B cell (primary cell): ENCODE results near the gene SYNJ2. TPM values are rescaled to one million over a fixed set of nuclear protein-coding genes. Genes with fewer than 3 reads are reported as not detected.

Source experiments
- ATAC-seq: fragments of 200-7000 bp; cut with Tn5 transposase; one replicate; pipeline ENCODE4 v1.10.0; 2021; ENCODE audit warnings: low read depth, mild to moderate bottlenecking, moderate number of reproducible peaks, moderate library complexity
- CTCF ChIA-PET: fragments of 350-600 bp; sonication (Branson Sonifier 250); formaldehyde crosslinking; loops from one replicate; lab custom pipeline; 2021; ENCODE audit warnings: antibody characterized with exemption, inconsistent platforms; lab: Charles Lee
- POLR2A ChIA-PET: fragments of 350-600 bp; sonication (Branson Sonifier 250); formaldehyde crosslinking; loops from one replicate; lab custom pipeline; 2021; ENCODE audit warnings: antibody characterized with exemption; lab: Charles Lee
- DNase-seq: peaks from one replicate; pipeline ENCODE4 v3.0.0; 2013
- H2AFZ ChIP-seq: 2 replicates; pipeline ENCODE4 v1.6.1; 2012; ENCODE audit warnings: mild to moderate bottlenecking, low read depth, low read length; ENCODE audit not compliant: insufficient read depth, poor library complexity, severe bottlenecking
- H3K27ac ChIP-seq, 2 donors: 1 replicate in 1 of 2; 2 replicates in 1 of 2; pipeline ENCODE4 v1.5.1; 2012 to 2013; ENCODE audit warnings: low read length in 2 of 2, mild to moderate bottlenecking in 2 of 2, moderate library complexity in 1 of 2
- H3K27me3 ChIP-seq, 4 experiments: fragments of 200-600 bp in 1 of 4; sonication (generic) in 1 of 4; replicated peaks in 1 of 4; 1 replicate in 2 of 4; 2 replicates in 2 of 4; pipeline versions ENCODE4 v1.6.1 to v1.7.0; 2013 to 2016; ENCODE audit warnings: low read length in 3 of 4, mild to moderate bottlenecking in 2 of 4, mixed read lengths in 1 of 4, moderate library complexity in 1 of 4; ENCODE audit not compliant: insufficient read depth in 4 of 4, control insufficient read depth in 3 of 4; ENCODE audit errors: control extremely low read depth in 1 of 4
- H3K36me3 ChIP-seq, 2 experiments: replicated peaks in 1 of 2; 1 replicate in 1 of 2; 2 replicates in 1 of 2; pipeline versions ENCODE4 v1.6.1 to v1.7.1; 2013; ENCODE audit warnings: low read length in 1 of 2; ENCODE audit not compliant: insufficient read depth in 2 of 2, control insufficient read depth in 1 of 2; ENCODE audit errors: control extremely low read depth in 1 of 2, extremely low read depth in 1 of 2
- H3K4me1 ChIP-seq, 2 donors: fragments of 200-600 bp in 1 of 2; sonication (generic) in 1 of 2; 1 replicate in 1 of 2; 2 replicates in 1 of 2; pipeline versions ENCODE4 v1.5.1 to v1.6.1; 2013 to 2017; ENCODE audit warnings: low read length in 2 of 2; ENCODE audit not compliant: control insufficient read depth in 2 of 2, insufficient read depth in 2 of 2
- H3K4me2 ChIP-seq: replicated peaks from 2 replicates; pipeline ENCODE3; 2012; ENCODE audit warnings: mild to moderate bottlenecking, low read depth, low read length; ENCODE audit not compliant: poor library complexity, severe bottlenecking
- H3K4me3 ChIP-seq, 5 experiments: fragments of 200-600 bp in 1 of 5; sonication (generic) in 1 of 5; 1 replicate in 3 of 5; 2 replicates in 2 of 5; pipeline versions ENCODE4 v1.5.1 to v1.7.0; 2011 to 2016; ENCODE audit warnings: low read length in 4 of 5, mild to moderate bottlenecking in 4 of 5, low read depth in 2 of 5, control low read depth in 1 of 5, moderate library complexity in 1 of 5; ENCODE audit not compliant: insufficient read depth in 1 of 5; ENCODE audit errors: control extremely low read depth in 1 of 5, extremely low read depth in 1 of 5
- H3K79me2 ChIP-seq: fragments of 200-600 bp; sonication (generic); one replicate; pipeline ENCODE4 v1.6.0; 2016; ENCODE audit warnings: low read length; ENCODE audit not compliant: control insufficient read depth, insufficient read depth
- H3K9ac ChIP-seq: fragments of 200-600 bp; sonication (generic); 2 replicates; pipeline ENCODE4 v1.6.1; 2017; ENCODE audit warnings: mild to moderate bottlenecking, low read length, moderate library complexity
- H3K9me3 ChIP-seq, 3 donors: one replicate each; pipeline versions ENCODE4 v1.6.1 to v1.7.1; 2013; ENCODE audit warnings: low read length in 2 of 3; ENCODE audit not compliant: control insufficient read depth in 2 of 3, insufficient read depth in 1 of 3; ENCODE audit errors: control extremely low read depth in 1 of 3
- H4K20me1 ChIP-seq: 2 replicates; pipeline ENCODE4 v1.6.0; 2012; ENCODE audit warnings: mild to moderate bottlenecking, low read length; ENCODE audit not compliant: insufficient read depth, control insufficient read depth, poor library complexity, severe bottlenecking
- H3K27ac Mint-ChIP-seq: one replicate; pipeline ENCODE4 v1.8.0; 2021; ENCODE audit warnings: mixed read lengths
- H3K27me3 Mint-ChIP-seq: one replicate; pipeline ENCODE4 v1.8.0; 2021; ENCODE audit warnings: mixed read lengths
- H3K4me1 Mint-ChIP-seq: one replicate; pipeline ENCODE4 v1.8.0; 2021; ENCODE audit warnings: mixed read lengths
- H3K4me3 Mint-ChIP-seq: one replicate; pipeline ENCODE4 v1.8.0; 2021; ENCODE audit warnings: mixed read lengths
- H3K9me3 Mint-ChIP-seq: one replicate; pipeline ENCODE4 v1.8.0; 2022; ENCODE audit warnings: mixed read lengths; ENCODE audit not compliant: insufficient read depth
- CTCF ChIP-seq: fragments of 200-600 bp; IDR thresholded peaks from one replicate; pipeline ENCODE4 v1.8.0; 2022; ENCODE audit warnings: antibody characterized with exemption, mild to moderate bottlenecking
- EZH2 ChIP-seq: IDR thresholded peaks from 2 replicates; pipeline ENCODE4 v1.6.1; 2012; ENCODE audit warnings: borderline replicate concordance, low read depth, mild to moderate bottlenecking, moderate library complexity, low read length; ENCODE audit not compliant: insufficient read depth, poor library complexity, severe bottlenecking
- WGBS: methylation state at CpG from one replicate; pipeline ENCODE4 v1.1.5; 2013; ENCODE audit warnings: missing lambda C conversion rate; ENCODE audit not compliant: insufficient coverage; 5-methylcytosine and 5-hydroxymethylcytosine counted together
- intact Hi-C: fragments of 100-400 bp; cut with micrococcal nuclease; formaldehyde crosslinking; loops from one replicate; pipeline ENCODE4 v1.10.0; 2022
- polyA plus RNA-seq: library from polyadenylated mRNA; depleted of rRNA; stranded (reverse); fragments of >200 nt; gene quantifications from 2 replicates; pipeline ENCODE4 v1.2.3, GENCODE V29; 2012
- total RNA-seq, 2 donors: library from RNA; stranded (reverse); fragments of 120-200 nt in 1 of 2; gene quantifications; 1 replicate in 1 of 2; 2 replicates in 1 of 2; pipeline versions ENCODE4 v1.2.3 to v1.2.4, GENCODE V29; 2013 to 2022

Gene SYNJ2
- total and polyA plus RNA-seq, 2 donors (not counting 1 experiment from before 2014, with no cell fraction given): 5.2 to 11.4 TPM

DNA sequence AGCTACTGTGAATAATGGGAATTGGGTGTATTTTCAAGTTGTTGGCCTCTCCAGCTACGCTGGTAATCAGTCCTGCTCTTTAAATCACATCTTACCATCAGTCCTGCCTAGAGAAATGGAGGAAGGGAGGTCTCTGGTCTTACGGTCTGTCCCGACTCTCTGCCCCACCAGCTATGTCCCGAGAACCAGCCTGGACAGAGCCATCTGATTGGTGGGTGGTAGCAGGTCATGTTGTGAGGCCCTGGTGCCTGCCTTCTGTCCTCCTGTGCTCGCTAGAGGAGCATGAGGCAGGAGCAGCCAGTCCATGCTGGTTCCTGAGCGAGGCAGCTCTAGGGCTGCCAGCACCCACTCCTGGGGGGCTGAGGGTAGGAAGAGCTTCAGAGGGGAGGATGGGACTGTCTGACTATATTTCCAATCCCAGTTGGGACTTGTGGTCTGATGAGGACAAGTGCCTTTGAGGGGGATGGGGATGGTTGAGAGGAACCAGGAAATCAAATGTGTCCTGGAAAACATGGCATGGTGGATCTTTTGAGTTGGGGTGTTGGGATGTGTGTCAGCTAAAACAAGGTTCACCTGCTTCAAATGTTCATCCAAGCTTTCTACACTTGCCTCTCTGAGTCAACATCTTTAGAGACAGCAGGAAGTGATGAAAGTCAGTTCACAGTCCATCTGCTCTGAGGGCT is 33.0 kb downstream of the SYNJ2 start:
- Mint-ChIP-seq H3K27me3 (no peaks in the 10 kb centered on the region), H3K9me3 (no peaks in the 10 kb centered on the region), H3K27ac (peak overlapping the region; percentile 41), H3K4me3 (no peak overlapping the region), H3K4me1 (peaks cover 46% of the 10 kb centered on the region)
- 100% methylated on average over 4 of the region's 6 CpGs for WGBS
- Histone ChIP-seq H3K27me3 (no peaks in the 10 kb centered on the region), H3K36me3 (peaks cover 0 to 13% of the 10 kb centered on the region in 2 experiments), H3K4me3 (no peak overlapping the region), H4K20me1 (no peaks in the 10 kb centered on the region), H3K9me3 (no peaks in the 10 kb centered on the region), H3K4me1 (peaks cover 3 to 12% of the 10 kb centered on the region in 2 donors), H2AFZ (no peak overlapping the region), H3K27ac (no peak overlapping the region), H3K9ac (no peak overlapping the region), H3K79me2 (peaks cover 28% of the 10 kb centered on the region), H3K4me2 (no peak overlapping the region)
- DNase-seq (no peak), ATAC-seq (no peak)
- ChIA-PET POLR2A (no interaction called here), CTCF (interaction anchor here (0.7 kb wide), 1 partner anchor 11 kb away, joined by 3 read pairs; no protein-coding TSS in a partner anchor)
- intact Hi-C loops: no loop called here
- TF ChIP-seq EZH2 (no peak), CTCF (no peak)

DNA sequence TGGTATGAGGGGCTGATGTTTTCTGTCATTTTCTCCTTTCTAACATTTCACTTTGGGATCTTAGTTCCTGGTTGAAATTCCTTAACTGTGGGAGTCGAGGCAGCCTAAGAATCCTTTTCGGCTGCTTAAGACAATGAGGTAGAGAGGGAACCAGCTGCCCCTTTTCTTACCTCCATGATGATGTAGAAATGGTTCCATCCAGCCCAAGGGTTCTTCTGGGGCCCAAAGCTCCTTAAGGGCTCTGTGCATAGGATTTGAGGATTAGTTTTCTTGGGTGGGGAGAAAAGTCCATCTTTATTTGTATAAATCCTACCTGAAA is 33.5 kb downstream of the SYNJ2 start:
- Histone ChIP-seq H3K27ac (no peak overlapping the region), H3K36me3 (peaks cover 0 to 17% of the 10 kb centered on the region in 2 experiments), H3K4me3 (no peak overlapping the region), H3K79me2 (peaks cover 28% of the 10 kb centered on the region), H3K9ac (no peak overlapping the region), H3K4me2 (no peak overlapping the region), H3K9me3 (no peaks in the 10 kb centered on the region), H3K4me1 (peaks cover 0 to 7% of the 10 kb centered on the region in 2 donors), H3K27me3 (no peaks in the 10 kb centered on the region), H2AFZ (no peak overlapping the region), H4K20me1 (no peaks in the 10 kb centered on the region)
- intact Hi-C loops: no loop called here
- ATAC-seq (no peak), DNase-seq (no peak)
- peaks cover 44% of the 10 kb centered on the region for H3K4me1 Mint-ChIP-seq
- ChIA-PET POLR2A (interaction anchor here (0.6 kb wide), 1 partner anchor 28 kb away, joined by 3 read pairs; no protein-coding TSS in a partner anchor), CTCF (interaction anchor here (0.7 kb wide), 1 partner anchor 11 kb away, joined by 3 read pairs; no protein-coding TSS in a partner anchor)
- TF ChIP-seq EZH2 (no peak), CTCF (no peak)
- peak overlapping the region; percentile 41 for H3K27ac Mint-ChIP-seq
- no peaks in the 10 kb centered on the region for H3K9me3 Mint-ChIP-seq
- no peaks in the 10 kb centered on the region for H3K27me3 Mint-ChIP-seq
- no CpG with 5 or more reads among the region's 2 CpGs for WGBS
- no peak overlapping the region for H3K4me3 Mint-ChIP-seq
